Neutrophil (primary cell): Measurements from ENCODE around the gene KIF6.

Experiments used
- H3K27ac ChIP-seq: fragments of 200-600 bp; sonication (generic); 2 replicates; pipeline ENCODE4 v1.5.1; 2016; ENCODE audit warnings: mild to moderate bottlenecking, moderate library complexity
- H3K27me3 ChIP-seq: fragments of 200-600 bp; sonication (generic); 2 replicates; pipeline ENCODE4 v1.6.0; 2016; ENCODE audit warnings: mild to moderate bottlenecking
- H3K36me3 ChIP-seq: fragments of 200-600 bp; sonication (generic); 2 replicates; pipeline ENCODE4 v1.5.1; 2017
- H3K4me1 ChIP-seq, 2 experiments: fragments of 200-600 bp in 1 of 2; sonication (generic) in 1 of 2; 1 replicate in 1 of 2; 2 replicates in 1 of 2; pipeline versions ENCODE4 v1.5.1 to v1.6.1; 2013 to 2016; ENCODE audit warnings: low read depth in 1 of 2, low read length in 1 of 2, mild to moderate bottlenecking in 1 of 2, moderate library complexity in 1 of 2; ENCODE audit not compliant: control insufficient read depth in 1 of 2, insufficient read depth in 1 of 2
- H3K4me3 ChIP-seq, 2 experiments: fragments of 200-600 bp in 1 of 2; sonication (generic) in 1 of 2; 1 replicate in 1 of 2; 2 replicates in 1 of 2; pipeline ENCODE4 v1.5.1; 2013 to 2016; ENCODE audit warnings: low read depth in 1 of 2, low read length in 1 of 2, mild to moderate bottlenecking in 1 of 2, moderate library complexity in 1 of 2
- H3K9me3 ChIP-seq: fragments of 200-600 bp; sonication (generic); 2 replicates; pipeline ENCODE4 v1.5.1; 2016
- TF ChIP-seq, protein P1 (sequence below): fragments of 200-600 bp; sonication (generic); IDR thresholded peaks from 2 replicates; pipeline ENCODE4 v1.5.1; 2016; ENCODE audit warnings: antibody characterized with exemption

KIF6 gene

DNA sequence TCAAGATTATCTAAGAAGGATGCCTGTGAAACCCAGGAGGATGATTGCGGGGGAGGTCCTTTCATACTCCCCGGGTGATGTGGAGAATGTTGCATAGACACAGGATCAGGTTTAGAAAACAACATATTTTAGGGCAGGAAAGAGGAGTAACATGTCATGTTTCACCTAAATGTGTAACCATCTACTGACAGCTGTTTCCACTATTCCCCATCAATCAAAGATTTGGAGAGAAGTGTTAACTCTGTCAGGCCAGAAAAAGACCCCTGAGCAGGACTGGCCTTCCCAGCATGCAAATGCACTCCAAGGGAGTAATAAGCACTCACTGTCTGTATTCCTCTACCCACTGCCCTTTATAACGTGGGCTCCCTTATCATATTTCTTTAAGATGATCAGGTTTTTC lies 254.7 kb downstream of the KIF6 start:
- TF ChIP-seq, protein P1, sequence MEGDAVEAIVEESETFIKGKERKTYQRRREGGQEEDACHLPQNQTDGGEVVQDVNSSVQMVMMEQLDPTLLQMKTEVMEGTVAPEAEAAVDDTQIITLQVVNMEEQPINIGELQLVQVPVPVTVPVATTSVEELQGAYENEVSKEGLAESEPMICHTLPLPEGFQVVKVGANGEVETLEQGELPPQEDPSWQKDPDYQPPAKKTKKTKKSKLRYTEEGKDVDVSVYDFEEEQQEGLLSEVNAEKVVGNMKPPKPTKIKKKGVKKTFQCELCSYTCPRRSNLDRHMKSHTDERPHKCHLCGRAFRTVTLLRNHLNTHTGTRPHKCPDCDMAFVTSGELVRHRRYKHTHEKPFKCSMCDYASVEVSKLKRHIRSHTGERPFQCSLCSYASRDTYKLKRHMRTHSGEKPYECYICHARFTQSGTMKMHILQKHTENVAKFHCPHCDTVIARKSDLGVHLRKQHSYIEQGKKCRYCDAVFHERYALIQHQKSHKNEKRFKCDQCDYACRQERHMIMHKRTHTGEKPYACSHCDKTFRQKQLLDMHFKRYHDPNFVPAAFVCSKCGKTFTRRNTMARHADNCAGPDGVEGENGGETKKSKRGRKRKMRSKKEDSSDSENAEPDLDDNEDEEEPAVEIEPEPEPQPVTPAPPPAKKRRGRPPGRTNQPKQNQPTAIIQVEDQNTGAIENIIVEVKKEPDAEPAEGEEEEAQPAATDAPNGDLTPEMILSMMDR: no peak
- Histone ChIP-seq H3K4me3 (no peak overlapping the region), H3K9me3 (no peaks in the 10 kb centered on the region), H3K36me3 (no peaks in the 10 kb centered on the region), H3K27ac (no peak overlapping the region), H3K4me1 (no peaks in the 10 kb centered on the region), H3K27me3 (peaks cover 23% of the 10 kb centered on the region)

DNA sequence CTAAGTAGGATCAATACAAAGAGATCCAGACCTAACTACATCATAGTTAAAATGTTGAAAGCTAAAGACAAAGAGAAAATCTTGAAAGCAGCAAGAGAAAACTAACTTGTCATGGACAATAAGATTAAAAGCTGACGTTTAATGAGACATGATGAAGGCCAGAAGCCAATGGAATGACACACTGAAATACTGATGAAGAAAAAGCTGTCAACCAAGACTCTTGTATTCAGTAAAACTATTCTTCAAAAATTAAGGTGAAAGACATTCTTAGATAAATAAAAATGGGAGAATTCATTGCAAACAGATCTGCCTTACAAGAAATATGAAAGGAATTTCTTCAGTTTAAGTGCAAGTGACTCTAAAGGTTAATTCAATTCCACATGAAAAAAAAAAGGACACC lies 256.8 kb downstream of the KIF6 start:
- H3K4me1 ChIP-seq: no peaks in the 10 kb centered on the region
- peaks cover 10% of the 10 kb centered on the region for H3K27me3 ChIP-seq
- TF ChIP-seq, protein P1: no peak
- H3K36me3 ChIP-seq: no peaks in the 10 kb centered on the region
- H3K9me3 ChIP-seq: no peaks in the 10 kb centered on the region
- no peak overlapping the region for H3K4me3 ChIP-seq
- no peak overlapping the region for H3K27ac ChIP-seq

DNA sequence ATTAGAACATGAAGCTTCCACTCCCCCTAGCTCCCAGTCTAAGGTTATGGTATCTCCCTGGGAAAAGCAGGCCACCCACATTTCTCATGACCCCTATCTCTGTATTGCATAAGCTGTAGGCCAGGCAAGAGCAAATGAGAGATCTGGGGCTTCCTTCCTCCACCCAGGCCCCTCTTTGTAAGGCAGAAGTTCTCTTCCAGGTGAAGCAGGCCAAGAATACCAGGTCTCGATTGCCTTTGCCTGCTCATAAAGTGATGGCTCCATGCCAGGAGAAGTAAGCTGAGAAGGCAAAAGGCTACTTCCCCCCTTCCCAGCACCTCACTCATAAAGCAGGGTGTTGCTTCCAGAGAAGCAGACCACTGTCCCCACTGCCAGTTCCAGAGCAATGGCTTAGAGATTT lies 258.6 kb downstream of the KIF6 start:
- Histone ChIP-seq H3K4me3 (no peak overlapping the region), H3K27ac (no peak overlapping the region), H3K36me3 (no peaks in the 10 kb centered on the region), H3K27me3 (no peaks in the 10 kb centered on the region), H3K4me1 (no peaks in the 10 kb centered on the region), H3K9me3 (no peaks in the 10 kb centered on the region)
- TF ChIP-seq, protein P1: no peak

DNA sequence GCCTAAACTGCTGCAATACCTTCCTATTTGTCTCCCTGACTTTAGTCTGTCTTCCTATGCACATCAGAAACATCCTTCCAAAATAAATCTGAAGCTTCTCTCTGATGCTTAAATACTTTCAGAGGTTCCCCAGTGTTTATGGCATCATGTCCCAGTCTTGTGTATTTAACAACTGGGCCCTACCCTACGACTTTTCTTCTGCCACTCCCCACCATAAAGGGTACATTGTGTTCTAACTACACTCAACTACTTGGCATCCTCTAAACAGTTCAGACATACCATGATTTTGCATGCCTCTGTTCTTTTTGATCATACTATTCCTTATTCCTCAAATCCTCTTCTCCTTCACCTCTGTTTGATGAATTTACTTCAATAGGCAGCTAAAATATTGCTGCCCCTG lies 259.7 kb downstream of the KIF6 start:
- no peaks in the 10 kb centered on the region for H3K27me3 ChIP-seq
- no peaks in the 10 kb centered on the region for H3K9me3 ChIP-seq
- H3K4me3 ChIP-seq: no peak overlapping the region
- H3K36me3 ChIP-seq: no peaks in the 10 kb centered on the region
- H3K4me1 ChIP-seq: no peaks in the 10 kb centered on the region
- TF ChIP-seq, protein P1: no peak
- H3K27ac ChIP-seq: no peak overlapping the region

DNA sequence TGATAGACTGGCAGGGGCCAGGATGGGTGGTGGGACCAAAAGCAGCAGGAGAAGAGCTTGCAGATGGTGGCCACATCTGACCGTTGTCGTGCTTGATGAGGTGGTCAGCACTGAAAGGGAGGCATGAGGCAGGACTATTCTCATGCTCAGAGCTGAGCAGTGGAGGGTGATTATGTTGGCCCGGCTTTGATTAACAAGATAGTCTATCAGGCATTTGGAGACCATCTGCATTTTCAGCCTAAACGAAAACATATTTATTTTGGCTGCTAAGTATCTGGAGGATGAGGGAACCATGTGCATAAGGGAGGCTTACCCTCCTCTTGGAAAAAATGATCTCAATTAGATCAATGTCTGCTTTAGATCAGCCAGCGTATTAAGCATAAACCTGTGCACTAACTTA lies 261.1 kb downstream of the KIF6 start:
- H3K27ac ChIP-seq: no peak overlapping the region
- TF ChIP-seq, protein P1: no peak

DNA sequence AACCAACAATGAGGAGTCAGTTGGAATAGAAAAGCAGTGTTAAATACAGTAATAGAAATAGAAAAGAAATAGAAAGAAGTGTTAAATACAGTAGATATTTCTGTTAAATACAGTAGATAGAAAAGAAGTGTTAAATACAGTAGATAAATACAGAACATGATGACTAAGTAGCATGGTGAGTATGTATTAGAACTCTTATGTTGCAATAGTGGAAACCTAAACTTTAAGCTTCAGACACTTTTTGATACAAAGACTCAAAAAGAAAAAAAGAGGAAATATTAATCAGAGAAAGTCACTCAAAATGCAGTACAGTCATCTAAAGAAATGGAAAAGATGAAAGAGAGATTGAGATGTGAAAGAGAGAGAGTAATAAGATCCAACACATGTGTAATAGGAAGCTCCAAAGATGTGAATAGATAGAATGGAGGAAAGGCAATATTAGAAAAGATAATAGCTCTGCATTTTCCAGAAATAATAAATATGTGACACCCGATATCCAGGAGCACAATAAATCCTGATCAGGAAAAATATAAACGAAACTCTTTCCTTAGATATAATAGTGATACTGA lies 271.2 kb downstream of the KIF6 start:
- Histone ChIP-seq H3K27ac (no peak overlapping the region), H3K4me1 (no peaks in the 10 kb centered on the region), H3K9me3 (no peaks in the 10 kb centered on the region), H3K36me3 (no peaks in the 10 kb centered on the region), H3K4me3 (no peak overlapping the region), H3K27me3 (no peaks in the 10 kb centered on the region)
- TF ChIP-seq, protein P1: no peak

More for the DNA sequence above, 261.1 kb downstream of the KIF6 start:
- Histone ChIP-seq H3K4me1 (no peaks in the 10 kb centered on the region), H3K36me3 (no peaks in the 10 kb centered on the region), H3K27me3 (no peaks in the 10 kb centered on the region), H3K9me3 (no peaks in the 10 kb centered on the region), H3K4me3 (no peak overlapping the region)
